Embryonic facial prominence (tissue), 1 donor: ENCODE results near the gene PFDN6.
A peak's percentile ranks its signal among the peaks of the same experiment; 100 is the strongest.
"Not testable (repeated sequence)": the region's sequence is repeated elsewhere in the genome, so short reads cannot be mapped to it uniquely, and the experiment has no call there.

ENCODE experiments used
- DNase-seq: peaks from one replicate; pipeline ENCODE4 v3.0.0-alpha.2; 2016; ENCODE audit errors: extremely low spot score

PFDN6 gene

GRCh38 chr6:33273924-33274902, 15.2 kb upstream of the PFDN6 start:
- no peak for DNase-seq

GRCh38 chr6:33275795-33276580, 13.4 kb upstream of the PFDN6 start:
- not testable (repeated sequence) for DNase-seq

DNA sequence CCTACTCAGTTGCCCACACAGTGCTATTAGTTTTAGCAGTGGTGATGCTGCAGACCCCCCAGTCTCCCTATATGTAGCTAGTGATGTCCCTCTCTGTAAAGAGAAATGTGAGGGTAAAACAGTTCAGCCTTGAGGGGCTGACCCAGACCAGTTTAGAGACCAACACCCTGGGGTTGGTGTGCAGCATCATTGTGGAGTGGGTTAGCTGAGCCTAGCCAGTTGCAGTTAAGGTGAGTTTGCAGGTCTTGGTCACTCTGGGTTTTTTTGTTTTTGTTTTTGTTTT, 12.9 kb upstream of the PFDN6 start:
- DNase-seq: no peak

DNA sequence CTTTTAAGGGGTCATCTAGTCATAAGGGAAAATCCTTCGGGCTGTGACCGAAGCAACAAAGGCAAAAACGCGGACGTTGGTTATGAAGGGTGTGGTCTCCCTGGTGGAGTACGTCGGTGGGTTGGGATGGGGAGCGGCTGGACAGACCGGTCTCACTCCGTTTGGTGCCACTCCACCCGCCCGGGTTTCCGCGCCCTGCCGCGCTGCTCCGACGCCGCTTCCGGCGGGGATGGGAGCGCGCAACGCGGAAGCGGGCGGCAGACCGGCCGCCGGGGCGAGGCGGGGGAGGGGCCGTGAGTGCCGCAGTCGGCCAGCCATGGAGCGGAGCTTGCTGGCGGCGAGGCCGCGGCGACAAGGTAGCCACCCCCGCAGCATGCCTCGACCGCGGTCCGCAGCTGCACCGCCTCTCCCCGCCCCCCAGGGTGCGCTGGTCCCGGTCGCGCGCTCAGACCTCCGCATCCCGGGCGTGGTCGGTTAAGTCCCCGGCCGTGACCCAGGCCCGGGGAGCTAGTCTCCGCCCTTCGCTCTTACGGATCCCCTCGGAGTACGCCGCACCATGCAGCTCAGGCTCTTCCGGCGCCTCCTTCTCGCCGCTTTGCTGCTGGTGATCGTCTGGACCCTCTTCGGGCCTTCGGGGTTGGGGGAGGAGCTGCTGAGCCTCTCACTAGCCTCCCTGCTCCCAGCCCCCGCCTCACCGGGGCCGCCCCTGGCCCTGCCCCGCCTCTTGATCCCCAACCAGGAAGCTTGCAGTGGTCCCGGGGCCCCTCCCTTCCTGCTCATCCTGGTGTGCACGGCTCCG, 12.3 kb upstream of the PFDN6 start, which contains the start of gene B3GALT4:
Gene B3GALT4 (plus strand): TSS at position 260 of the 799 bp plus-strand sequence. CDS start 297 bp downstream, at position 557.
- no peak for DNase-seq

- no peak for DNase-seq
These were observed 11.6 kb upstream of the PFDN6 start for GRCh38 chr6:33277663-33278391.

- no peak for DNase-seq
These were observed 11.0 kb upstream of the PFDN6 start for GRCh38 chr6:33278392-33278741.

- DNase-seq: no peak
These were observed 10.6 kb upstream of the PFDN6 start for GRCh38 chr6:33278810-33279209.

DNA sequence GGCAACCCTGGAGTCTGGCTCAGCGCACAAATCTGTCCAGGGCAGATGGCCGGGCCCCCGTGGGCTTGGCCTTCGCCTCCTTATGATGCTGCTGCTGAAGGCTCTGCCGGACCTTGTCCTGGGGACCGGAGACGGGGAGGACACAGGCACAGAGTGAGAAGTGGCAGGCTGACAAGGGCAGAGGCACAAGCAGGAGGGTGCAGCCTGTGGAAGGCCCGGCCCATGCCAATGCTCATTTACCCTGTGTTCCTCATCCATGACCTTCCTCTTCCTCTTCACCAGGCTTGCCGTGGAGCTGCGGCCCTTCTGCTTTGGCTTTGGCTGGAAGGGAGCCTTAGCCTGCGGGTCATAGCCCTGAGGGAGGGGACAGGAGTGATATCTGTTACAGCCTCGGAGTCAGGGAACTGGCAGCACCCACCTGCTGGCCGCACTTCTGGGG, 10.1 kb upstream of the PFDN6 start:
- DNase-seq: no peak

DNA sequence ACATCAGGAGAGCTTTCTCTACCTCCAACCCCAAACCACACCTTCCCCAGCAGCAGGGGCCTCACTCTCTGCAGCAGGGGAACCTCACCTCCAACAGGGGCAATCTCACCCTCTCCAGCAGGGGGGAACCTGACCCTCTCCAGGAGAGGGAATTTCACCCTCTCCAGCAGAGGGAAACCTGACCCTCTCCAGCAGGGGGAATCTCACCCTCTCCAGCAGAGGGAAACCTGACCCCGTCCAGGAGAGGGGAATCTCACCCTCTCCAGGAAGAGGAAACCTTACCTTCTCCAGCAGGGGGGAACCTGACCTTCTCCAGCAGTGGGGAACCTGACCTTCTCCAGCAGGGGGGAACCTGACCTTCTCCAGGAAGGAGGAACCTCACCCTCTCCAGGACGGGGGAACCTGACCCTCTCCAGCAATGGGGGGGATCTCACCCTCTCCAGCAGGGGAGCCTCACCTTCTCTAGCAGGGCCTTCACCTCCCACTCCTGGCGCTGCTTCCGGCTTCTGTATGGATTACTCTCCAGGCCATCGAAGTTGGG, 9.4 kb upstream of the PFDN6 start:
- no peak for DNase-seq

GRCh38 chr6:33280539-33280938, 8.9 kb upstream of the PFDN6 start:
- no peak for DNase-seq

DNA sequence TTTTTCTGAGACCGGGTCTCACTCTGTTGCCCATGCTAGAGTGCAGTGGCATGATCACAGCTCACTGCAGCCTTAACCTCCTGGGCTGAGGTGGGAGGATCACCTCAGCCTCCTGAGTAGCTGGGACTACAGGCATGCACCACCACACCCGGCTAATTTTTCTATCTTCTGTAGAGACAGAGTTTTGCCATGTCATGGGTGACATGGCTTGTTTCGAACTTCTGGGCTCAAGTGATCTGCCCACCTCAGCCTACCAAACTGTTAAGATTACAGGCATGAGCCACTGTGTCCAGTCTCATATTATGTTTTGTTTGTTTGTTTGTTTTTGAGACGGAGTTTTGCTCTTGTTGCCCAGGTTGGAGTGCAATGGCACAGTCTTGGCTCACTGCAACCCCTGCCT, 4.2 kb upstream of the PFDN6 start:
- not testable (repeated sequence) for DNase-seq

DNA sequence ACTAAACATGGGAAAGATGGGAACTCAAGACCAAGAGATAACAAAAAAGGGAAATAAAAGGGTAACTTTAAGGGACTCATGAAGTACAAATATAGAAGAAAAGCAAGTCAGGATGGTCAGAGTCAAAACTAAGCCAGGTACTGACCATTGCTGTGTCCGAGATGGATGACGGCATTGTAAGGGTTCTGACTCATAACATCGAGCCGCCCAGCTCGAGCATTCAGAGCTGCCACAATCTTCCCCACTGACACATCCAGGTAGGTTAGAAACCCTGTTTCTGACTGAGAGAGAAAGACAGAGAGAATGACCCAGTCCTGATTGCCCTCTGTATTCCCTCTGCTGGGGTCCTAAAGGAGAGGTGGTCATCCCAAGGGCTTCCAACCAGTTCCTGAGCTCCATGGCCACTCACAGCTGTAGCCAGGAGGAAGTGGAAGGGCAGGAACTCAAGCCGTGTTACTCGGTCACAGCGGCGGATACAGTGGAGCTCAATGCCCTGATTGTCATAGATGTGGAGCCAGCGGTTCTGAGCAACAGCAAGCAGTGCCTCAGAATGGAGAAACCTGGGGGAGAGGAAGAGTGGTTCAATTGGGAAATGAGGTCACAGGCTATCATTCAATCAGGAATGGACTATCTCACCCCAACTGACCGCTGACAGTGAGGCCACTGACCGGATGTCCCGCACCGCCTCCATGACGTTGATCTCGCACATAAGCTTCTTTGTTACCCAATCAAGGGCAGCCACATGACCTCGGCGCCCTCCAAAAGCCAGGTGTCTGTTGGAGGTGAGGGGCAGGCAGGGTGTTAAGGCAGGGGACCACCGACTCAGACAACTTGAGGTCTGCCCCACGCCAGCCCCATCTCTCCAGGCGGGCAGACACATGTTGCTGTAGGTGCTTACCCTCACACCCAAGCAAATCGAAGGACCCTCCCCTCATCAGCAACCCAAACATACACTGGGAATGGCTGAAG, 2.2 kb upstream of the PFDN6 start:
- DNase-seq: peak; percentile 4

- DNase-seq: peak; percentile 5
These were observed 1.1 kb upstream of the PFDN6 start for GRCh38 chr6:33288141-33288920.

DNA sequence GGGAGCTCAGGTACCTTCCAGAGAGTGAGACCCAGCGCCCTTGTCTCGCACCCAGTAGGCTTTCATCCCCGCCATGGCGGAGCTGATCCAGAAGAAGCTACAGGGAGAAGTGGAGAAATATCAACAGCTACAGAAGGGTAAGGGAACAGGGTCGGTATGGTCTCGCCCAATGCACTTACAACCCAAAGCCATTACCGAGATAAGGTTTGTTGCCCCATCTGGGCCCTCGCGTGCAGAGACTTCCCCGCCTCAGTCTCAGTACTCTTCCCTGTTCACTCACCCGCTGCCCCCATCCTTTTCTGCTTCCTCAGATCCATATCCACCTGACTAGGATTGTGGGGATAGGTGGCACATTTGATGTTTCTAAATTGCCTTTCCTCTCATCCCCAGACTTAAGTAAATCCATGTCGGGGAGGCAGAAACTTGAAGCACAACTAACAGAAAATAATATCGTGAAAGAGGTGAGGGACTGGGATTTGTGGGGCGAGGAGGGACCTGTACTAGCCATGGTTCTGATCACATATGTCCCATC, 449 bp downstream of the PFDN6 start:
- no peak for DNase-seq

DNA sequence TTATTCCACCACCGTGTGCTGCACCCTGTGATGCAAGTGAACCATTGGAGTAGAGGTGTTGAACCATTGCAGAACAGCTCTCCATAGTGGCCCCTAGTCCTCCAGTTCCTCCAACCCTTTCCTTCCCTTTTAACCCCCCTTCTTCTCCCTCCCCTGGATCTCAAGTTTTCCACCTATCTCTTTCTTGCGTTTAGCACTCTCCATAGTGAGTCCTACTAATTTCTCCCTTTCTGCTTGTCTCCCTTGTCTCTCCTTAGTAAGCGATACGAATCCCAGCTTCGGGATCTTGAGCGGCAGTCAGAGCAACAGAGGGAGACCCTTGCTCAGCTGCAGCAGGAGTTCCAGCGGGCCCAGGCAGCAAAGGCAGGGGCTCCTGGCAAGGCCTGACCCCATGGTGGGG, 1.1 kb downstream of the PFDN6 start:
- DNase-seq: peak; percentile 3

GRCh38 chr6:33292996-33293682, 3.7 kb downstream of the PFDN6 start:
- no peak for DNase-seq

DNA sequence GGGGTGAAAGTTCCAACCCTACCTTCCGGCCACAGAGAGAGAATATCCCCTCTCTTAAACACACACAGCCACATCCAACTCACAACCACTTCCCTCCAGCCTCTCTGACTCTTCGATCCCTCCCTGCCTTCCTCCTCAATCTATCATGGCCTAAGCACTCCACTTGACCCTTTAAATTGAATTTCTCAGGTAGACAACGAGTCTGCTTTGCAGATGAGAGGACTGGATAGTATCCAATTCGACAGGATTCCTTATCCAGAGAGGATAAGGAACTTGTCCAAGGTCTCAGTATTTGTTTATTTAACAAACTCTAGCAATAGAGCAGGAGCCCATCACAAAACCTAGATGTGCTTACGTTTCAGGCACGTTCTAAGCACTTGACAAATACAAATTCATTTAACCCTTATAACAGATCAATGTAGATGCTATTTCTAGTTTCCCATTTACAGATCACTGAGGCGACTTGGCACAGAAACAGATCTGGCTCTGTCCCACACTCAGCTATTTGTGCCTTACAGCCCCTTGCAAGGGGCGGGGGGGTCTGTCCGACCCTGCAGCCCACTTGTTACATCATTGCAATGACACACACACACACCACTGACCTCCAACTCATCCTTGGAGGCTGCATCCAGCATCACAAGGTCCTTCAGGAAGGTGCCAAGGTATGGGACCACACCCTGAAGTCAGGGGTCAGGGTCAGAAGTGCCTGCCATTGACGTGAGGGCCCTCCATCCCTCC, 4.9 kb downstream of the PFDN6 start:
- DNase-seq: peak; percentile 3
